CD4-positive, alpha-beta T cell treated with Interleukin-12 subunit alpha and Interleukin-12 subunit beta, for 1 hour (primary cell): Measurements from ENCODE around the gene CLASP1.
A peak's percentile ranks its signal among the peaks of the same experiment; 100 is the strongest.
"Not testable (repeated sequence)": the region's sequence is repeated elsewhere in the genome, so short reads cannot be mapped to it uniquely, and the experiment has no call there.

Source experiments
- DNase-seq: peaks from one replicate; pipeline ENCODE4 v3.0.0-alpha.2; 2020

The CLASP1 gene

DNA sequence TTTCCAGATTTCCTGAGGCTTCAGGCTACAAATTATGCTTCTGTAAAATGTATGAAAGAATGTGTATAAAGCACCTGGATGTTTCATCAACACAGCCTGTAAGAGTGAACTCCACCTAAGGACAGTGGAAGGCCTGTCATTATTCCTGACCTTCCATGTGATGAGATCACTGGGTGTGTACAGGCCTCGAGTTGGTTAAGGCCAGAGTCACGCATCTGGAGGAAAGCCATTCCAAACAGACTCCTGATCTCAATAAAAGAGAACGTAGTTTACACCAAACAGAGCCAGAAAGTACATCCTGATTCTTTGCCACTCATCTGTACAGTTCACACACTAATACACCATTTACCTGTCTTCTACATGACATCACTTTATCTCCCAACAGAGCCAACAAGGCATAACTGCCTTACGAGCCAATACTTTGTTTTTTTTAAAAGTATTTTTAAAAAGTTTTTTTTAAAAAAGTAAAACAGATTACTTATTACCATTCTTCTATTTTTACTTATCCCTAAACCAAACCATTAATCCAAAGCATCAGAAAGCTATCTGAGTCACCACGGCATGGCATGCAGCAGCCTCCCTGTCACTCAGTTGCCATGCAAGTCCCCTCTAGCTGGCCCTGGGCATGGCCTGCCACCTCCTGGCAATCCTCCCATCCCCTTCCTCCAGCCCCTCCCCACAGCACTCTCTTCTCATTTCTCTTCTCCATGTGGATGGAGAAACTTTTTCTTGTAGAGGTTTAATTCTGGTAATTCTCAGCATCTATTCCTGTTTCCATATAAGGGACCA lies 285.4 kb downstream of the CLASP1 start:
- DNase-seq = no peak

DNA sequence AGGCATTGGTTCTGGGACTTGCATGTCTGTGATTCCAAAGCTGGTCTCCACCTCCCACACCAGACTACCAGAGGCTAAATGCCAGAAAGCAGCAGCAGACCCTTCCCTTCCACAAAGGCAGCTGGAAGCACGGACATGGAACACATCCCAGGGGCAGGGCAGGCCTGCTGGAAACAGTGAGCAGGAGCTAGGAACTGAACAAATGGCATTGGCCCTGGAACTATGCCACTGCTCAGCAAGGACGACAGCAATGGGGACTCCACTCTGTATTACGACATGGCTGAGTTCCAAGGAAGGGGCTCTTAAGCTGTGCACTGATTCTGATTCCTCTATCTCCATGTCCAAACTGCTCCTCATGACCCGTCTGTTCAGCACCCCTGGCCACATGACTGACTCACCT lies 286.5 kb downstream of the CLASP1 start:
- no peak for DNase-seq

DNA sequence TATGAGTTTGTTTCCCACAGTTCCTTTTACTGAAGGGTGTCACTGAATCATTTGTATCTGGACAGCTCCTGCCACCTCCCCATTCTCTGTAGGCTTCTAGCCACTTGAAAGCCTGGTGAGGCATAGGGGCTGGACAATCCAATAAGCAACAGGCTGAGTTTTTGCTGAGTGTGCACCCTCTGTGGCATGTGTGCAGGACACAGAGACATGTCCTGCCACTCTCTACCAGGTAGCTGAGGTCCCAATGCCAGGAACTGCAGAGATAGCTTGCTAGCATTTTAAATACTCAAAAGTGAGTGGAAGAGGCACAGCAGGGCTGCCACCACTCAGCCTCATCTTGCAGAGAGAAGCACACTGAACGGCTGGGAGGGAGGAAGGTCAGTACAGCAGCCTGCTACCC lies 287.0 kb downstream of the CLASP1 start:
- no peak for DNase-seq

DNA sequence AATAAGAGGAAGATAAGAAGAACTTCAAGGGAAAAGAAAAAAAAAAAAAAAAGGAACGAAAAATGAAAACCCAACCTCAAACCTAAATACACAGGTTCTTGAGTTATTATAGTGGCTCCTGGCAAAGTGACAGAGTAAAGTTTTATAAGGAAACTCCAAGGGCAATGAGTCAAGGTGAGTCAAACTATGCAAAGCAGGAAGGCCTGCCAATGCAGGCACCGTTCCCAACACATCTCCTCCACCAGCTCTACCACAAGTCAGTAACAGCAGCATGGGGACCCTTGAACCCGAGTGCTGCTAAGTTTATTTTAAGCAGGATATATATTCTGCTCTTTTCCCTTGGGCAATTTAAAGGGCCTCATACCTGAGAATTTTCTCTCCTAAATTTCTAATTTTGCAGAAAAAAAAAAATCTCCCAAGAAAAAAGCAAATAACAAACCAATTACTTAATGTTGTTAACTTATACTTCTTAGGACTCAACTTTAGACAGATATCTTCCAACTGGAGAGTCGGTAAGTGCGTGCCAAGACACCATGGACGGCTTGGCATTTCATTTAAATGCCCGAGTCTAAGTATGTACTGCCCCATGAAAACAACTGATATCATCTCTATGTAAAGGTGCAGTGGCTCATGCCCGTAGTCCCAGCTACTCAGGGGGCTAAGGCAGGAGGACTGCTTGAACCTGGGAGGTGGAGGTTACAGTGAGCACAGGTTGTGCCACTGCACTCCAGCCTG lies 288.5 kb downstream of the CLASP1 start:
- DNase-seq = no peak

DNA sequence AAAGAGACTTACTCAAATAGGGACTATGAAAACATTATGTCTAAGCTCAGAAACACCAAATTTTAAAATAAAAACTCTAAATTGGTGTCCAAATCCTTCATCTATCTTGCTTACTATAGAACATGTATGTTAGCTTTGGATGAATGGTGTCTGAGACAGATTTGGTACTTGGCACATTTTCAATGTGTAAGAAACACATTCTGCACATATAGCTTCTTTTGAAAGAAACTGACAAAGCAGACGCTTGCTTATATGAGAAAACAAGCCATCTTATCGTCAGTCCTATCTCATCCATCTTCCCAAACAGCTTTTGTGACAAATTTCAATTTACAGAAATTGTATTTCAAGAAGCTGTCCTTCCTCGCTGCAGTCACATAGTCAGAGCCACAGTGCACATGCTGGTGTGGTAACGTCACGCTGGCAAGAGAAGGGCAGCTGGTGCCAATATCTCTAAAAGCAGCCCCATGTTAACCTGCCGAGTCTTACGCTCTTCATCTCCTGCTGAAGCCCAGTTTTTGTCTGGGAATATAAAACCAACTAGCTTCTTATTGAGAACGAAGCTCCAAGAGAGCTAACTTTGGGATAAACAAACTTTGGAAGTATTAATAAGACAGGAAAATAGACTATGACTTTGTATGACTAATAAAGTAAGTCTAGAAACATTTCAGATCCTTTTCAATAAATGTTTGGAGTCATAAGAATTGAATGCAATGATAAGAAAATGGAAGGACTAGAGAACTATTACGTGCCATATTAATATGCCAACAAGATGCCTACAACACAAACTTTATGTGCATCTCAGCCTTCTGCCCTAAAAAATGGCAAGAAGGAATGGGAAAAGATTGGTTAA lies 289.3 kb downstream of the CLASP1 start:
- DNase-seq = no peak

DNA sequence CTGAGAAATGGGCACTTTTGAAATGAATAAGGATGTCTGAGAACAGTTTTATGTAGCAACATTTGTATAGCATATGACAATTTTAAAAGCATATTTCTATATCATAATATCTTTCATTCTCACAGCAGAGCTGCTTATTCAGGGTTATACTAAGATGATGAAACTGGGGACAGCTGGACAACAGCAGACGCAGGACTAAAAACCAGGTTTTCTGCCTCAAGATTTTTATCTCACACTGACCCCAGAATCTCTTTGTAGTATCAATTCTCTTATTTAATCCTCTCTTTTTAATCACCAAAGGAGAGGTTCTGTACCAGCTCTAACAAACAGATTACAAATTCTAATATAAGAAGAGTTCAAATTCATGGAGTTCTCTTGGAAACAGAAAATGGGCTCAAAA lies 290.1 kb downstream of the CLASP1 start:
- no peak for DNase-seq

DNA sequence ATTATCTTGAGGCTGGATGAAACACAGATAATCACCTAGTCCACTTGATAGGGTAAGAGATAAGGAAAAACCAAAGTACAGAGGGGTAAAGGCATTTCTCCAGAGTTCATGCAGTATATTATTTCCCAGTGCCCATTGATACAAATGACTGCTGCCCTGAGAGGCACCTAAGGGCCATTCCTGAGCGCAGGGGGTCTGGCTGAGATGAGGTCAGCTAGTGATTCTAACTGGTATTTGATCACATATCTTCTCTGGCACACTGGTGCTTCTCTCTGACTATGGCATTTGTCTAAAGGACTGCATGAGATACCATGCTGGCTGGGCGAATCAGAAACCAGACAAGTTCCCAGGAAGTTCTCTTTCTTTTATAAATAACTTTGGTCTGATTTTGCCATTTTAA lies 291.0 kb downstream of the CLASP1 start:
- no peak for DNase-seq

DNA sequence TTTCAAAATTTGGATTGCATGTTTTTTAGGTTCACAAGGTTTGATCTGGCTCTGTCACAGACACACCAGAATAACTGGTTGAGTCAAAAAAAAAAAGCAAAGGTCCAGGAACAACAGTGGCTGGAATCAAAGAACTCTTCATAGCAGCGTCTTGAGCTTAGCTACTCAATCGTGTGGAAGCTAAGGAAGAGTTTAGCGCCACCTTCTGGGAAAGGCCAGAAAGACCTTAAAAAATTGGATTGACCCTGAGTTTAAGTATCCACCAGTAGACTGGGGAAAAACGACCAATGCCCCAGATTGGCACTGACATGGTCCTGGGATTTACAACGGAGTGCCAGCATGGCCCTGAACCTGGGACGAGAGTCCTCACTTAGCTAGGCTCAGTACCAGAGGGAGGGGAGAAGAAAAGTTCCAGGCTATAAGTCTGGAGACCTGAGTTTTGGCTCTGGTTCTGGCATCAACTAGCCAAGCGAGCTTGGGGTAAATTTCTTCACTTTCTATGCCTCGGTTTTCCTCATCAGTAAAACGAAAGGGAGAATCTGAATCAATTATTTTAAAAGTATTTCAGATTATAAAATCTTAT lies 293.1 kb downstream of the CLASP1 start:
- peak; percentile 16 for DNase-seq

DNA sequence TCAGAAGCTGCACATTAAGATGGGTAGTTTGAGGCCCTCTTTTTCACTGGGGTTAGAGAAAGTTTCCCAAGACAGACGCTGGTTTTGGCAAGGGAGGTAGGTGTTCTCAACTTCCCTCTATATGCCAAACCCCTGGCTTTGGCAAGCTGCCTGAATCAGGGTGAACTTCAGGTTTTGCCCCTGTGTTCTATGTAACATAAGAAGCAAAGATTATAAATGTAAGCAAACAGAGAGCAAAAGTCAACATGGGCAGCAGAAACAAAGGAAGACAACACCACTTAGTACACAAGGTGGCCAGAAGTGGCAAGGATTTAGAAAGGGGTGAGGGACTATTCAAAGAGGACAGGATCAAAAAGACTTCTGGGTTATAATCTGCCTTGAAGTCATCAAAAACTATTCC lies 293.8 kb downstream of the CLASP1 start:
- DNase-seq = no peak

DNA sequence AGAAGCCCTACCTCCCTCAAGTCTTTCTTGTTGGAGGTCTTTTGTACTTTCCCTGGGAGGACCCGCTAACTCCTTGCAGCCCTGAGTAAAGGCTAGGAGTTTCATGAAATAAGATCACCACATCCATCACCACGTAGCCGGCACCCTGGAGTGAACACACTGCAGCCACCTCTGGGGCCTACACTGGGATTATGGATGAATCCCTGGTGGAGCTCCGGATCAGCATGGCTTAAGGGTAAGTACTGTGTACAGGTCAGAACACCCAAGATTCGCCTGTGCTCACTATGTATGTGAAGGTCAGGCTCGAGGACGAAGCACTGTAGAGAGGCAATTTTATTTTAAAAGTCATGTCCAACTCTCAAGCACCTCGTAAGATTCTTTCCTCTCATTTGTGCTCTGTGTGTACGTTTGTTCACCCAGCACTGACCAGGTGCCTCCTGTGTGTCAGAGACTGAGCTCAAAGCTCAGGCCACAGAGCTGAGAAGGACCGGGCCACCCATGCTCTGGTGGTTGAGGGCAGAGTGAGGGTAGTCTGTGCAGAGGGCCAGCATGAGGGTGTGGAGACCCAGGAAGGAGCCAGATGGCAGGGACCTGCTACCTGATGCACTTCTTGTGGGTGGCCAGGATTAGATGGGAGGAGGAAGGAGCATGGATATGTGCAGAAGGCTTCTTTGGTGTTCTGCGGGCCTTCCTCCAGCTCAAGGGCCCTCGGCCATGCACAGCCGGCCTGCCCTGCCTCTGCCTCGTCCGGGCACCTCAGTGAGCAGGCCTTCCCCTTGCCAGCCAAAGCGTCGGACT lies 297.5 kb downstream of the CLASP1 start:
- DNase-seq = no peak

DNA sequence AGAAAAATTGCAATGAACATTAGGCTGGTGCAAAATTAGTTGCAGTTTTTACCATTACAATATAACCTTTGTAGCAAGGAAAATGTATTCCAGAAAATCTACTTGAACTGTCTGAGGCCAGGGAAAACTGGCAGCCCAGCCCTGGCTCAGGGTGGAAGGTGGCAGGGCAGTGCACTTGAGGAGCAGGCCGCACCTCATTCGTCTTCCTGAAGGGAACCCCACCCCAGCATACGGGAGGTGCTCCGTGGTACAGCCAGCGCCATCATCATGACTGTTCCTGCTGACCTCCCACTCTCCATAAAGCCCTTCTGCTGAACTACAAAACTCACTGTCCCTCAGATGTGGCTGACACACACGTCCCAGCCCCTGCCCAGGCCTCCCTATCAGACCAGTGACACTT lies 298.4 kb downstream of the CLASP1 start:
- no peak for DNase-seq

DNA sequence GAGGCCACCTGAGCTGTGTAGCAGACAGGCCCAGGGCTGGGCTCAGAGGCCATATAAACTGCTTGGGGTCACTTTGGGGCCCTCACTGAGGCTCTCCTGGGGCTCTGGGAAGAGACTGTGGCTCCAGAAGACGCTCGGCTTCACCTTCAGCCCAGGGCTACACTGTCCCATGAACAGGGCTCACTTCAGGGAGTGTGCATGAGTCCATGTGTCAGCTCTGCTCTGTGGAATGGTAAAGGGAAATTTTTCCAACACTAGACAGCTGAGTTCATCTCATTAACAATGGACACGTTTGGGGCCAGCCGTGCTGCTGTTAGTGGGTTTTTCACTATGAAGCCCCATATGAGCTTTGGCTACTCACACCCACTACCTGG lies 298.9 kb downstream of the CLASP1 start:
- no peak for DNase-seq

DNA sequence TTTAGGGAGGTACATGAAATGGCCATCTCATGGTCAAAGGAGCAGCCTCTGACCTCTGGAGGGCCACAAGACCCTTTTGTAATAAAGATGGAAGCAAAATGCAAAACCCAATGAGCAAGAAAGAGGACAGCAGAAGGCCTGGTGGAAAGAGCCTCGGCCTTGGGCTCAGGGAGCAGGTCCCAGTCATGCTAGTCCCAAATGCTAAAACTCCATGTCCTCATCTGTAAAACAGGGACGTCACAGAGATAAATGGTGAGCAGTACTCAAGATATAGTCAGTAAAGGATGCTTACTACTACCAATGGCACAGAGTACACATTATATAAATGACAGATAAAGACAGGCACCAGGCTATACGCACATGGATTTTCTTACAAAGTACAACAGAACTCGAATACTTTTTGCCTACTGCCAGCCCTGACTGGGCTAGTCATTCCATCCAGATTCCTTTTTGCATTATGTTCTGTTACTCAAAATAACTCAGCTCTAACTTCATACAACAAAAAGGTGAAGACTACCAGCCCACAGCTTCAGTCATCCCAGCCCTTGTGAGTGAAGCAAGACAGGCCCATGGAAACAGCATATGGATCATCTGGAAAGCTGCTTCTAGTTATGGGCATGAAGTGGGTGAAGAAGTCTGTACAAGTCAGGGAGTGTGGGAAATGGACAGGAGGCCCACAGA lies 299.4 kb downstream of the CLASP1 start:
- no peak for DNase-seq

DNA sequence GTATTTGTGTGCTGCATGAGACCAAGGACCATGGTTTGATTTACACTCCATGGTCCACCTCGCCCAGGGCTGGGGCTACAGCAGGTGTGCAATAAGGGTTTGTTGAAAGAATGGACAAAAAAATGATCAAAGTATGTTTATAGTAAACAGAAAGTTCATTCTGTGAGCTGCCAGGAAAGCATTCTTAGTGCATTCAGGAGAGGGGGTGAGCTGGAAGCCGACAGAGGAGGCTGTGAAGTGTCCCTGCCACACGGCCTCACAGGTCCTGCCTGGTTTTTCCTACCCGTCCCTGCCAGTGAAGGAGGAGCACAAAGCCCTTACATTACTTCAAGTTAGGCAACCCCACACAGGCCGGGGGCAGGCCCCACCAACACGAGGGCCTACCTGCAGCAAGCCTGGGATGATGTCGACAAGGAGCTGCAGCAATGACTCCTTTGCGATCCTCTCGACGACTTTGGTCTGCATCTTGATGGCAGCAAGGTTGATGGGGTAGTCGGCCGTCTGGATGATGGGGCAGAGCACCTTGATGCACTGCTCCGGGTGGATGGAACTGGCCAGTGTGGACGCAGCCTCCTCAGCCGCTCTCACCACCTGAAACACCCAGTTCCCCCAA lies 301.0 kb downstream of the CLASP1 start:
- DNase-seq = no peak

DNA sequence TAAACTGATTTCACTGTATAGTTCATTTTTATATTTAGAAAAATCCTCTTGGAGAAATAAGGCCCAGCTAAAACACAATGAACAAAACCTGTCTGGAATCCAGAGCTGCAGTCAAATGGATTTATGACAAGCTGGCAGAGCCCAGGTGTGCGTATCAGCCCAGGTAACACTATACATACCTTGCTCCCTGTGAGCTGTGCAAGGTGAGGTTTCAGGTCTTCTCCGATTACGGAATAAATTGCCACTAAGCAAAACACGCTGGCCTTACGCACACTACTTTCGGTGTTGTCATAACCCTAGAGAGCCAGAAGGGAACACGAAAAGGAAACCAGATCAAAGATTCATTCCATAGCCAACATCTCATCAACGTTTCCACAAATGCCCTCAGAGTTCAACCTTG lies 302.4 kb downstream of the CLASP1 start:
- DNase-seq = no peak

DNA sequence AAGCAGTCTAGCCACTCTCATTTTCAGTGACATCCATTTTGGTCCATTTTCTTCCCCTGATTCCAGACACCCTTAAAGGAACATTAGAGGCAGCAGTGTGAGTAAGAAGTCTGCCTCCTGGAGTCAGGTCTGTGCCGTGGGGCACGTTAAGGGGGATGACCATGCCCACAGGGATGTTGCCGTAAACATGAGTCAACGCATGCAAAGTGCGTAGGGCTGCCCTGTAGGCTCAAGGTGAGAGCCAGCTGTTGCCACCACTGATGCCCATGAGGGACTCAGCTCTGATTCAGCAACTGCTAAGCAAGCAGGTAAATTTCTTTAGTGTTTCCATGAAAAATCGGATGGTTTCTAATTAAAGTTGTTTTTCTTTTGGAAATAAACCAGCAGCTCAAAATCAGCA lies 302.9 kb downstream of the CLASP1 start:
- no peak for DNase-seq

DNA sequence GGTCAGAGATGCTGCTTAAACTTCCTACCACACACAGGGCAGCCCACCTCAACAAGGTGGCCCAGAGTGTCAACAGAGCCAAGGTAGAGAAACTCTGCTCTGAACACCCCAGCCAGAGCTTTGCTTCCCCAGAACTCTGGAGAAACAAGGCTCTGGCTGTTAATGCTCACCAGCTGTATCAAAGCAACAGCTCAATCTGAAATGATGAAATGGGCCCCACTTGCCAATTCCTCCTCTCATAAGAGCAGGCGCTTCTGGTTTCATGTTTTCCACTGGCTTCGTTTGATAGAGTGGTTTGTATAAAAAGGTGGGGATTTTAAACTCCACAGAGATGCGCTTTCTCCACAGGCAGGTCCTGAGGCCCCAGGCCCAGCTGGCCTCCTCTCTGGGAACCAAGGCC lies 303.4 kb downstream of the CLASP1 start:
- DNase-seq = no peak

DNA sequence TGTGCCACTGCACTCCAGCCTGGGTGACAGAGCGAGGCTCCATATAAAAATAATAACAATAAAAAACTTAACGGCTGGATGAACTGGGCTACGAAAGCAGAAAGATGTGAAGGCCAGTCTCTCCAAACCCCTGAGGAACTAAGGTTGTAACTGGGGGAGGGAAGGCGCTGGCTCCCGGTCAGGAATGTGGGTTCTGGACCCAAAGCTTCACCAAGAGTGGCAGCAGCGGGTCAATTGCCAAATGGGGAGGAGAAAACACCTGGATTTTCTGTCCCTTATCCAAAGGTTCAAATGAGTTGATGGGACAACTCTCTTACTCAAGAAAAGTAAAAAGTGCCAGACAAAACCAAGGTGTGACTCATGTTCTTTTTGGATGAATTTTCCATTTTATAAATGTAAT lies 304.2 kb downstream of the CLASP1 start:
- DNase-seq = no peak

DNA sequence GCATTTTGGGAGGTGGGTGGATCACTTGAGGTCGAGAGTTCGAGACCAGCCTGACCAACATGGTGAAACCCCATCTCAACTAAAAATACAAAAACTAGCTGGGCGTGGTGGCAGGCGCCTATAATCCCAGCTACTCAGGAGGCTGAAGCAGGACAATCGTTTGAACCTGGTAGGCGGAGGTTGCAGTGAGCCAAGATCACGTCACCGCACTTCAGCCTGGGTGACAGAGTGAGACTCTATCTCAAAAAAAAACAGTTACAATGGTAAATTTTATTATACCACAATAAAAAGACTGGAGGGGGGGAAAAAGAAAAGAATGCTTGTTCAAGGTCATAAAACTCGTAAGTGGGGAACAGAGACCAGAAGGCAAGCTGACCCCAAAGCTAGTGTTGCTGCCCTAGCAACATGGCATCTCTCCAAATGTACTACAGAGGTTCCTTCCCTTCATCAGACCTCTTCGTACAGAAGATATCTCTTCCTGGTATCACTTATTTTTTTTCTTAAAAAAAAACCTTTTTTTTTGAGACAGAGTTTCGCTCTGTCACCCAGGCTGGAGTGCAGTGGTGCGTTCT lies 305.3 kb downstream of the CLASP1 start:
- DNase-seq = not testable (repeated sequence)

DNA sequence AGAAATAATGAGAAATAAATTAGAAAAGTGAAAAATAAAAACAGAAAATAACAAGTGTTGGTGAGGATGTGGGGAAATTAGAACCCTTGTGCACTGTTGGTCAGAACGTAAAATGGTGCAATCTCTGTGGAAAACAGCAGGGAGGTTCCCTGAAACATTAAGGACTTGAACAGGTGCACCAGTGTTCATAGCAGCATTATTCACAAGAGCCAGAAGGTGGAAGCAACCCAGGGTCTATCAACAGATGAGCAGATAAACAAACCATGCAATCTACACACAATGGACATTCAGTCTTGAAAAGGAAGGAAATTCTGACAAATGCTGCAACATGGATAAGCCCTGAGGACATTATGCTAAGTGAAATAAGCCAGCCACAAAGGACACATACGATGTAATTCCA lies 306.1 kb downstream of the CLASP1 start:
- DNase-seq = no peak

DNA sequence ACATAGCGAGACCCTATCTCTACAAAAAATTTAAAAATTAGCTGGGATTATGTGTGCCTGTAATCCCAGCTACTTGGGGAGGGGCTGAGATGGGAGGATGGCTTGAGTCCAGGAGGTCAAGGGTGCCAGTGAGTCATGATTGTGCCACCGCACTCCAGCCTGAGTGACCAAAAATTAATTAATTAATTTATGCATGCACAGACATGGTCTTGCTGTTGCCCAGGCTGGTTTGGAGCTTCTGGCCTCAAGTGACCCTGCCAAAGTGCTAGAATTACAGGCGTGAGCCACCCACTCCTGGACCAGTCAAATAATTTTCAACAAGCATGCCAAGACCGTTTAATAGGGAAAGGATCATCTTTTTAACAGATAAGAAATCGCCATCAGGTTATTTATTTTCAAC lies 306.5 kb downstream of the CLASP1 start:
- no peak for DNase-seq
